H9 (cell line): Measurements from ENCODE around the gene VASN. TPM values are rescaled to one million over a fixed set of nuclear protein-coding genes. Genes with fewer than 3 reads are reported as not detected.
A peak's percentile ranks its signal among the peaks of the same experiment; 100 is the strongest.

ENCODE experiments used
- DNase-seq: peaks from one replicate; pipeline ENCODE4 v3.0.0-alpha.2; 2017
- H2AFZ ChIP-seq: one replicate; pipeline ENCODE4 v1.6.1; 2013; ENCODE audit warnings: mild to moderate bottlenecking, low read length, control low read depth, moderate library complexity
- H2AK5ac ChIP-seq: 2 replicates; pipeline ENCODE4 v1.6.1; 2013; ENCODE audit warnings: low read length, control low read depth, mixed read lengths; ENCODE audit not compliant: insufficient read length
- H2BK120ac ChIP-seq: one replicate; pipeline ENCODE4 v1.6.1; 2013; ENCODE audit warnings: low read depth, mild to moderate bottlenecking, low read length, control low read depth, inconsistent platforms; ENCODE audit not compliant: poor library complexity, severe bottlenecking
- H2BK12ac ChIP-seq: 2 replicates; pipeline ENCODE4 v1.6.1; 2013; ENCODE audit warnings: low read length, control low read depth, mixed read lengths, low read depth; ENCODE audit not compliant: insufficient read length
- H2BK15ac ChIP-seq: 2 replicates; pipeline ENCODE4 v1.6.1; 2013; ENCODE audit warnings: low read depth, low read length, control low read depth
- H2BK20ac ChIP-seq: one replicate; pipeline ENCODE4 v1.6.1; 2013; ENCODE audit warnings: low read depth, mild to moderate bottlenecking, low read length, control low read depth, inconsistent platforms; ENCODE audit not compliant: poor library complexity, severe bottlenecking
- H2BK5ac ChIP-seq: 2 replicates; pipeline ENCODE4 v1.6.1; 2013; ENCODE audit warnings: low read length, control low read depth, mixed read lengths; ENCODE audit not compliant: insufficient read length
- H3K14ac ChIP-seq: 2 replicates; pipeline ENCODE4 v1.6.1; 2013; ENCODE audit warnings: low read length, control low read depth; ENCODE audit not compliant: insufficient read depth
- H3K18ac ChIP-seq: 2 replicates; pipeline ENCODE4 v1.6.1; 2013; ENCODE audit warnings: low read depth, mild to moderate bottlenecking, mixed read lengths, low read length, control low read depth; ENCODE audit not compliant: insufficient read length
- H3K23ac ChIP-seq: 2 replicates; pipeline ENCODE4 v1.6.1; 2013; ENCODE audit warnings: low read length, control low read depth, mixed read lengths, low read depth; ENCODE audit not compliant: insufficient read length
- H3K23me2 ChIP-seq: 2 replicates; pipeline ENCODE4 v1.6.1; 2013; ENCODE audit warnings: low read depth, mild to moderate bottlenecking, mixed read lengths, low read length, control low read depth; ENCODE audit not compliant: insufficient read length, poor library complexity, severe bottlenecking
- H3K27ac ChIP-seq: 2 replicates; pipeline ENCODE4 v1.5.1; 2013; ENCODE audit warnings: low read length, control low read depth, mixed read lengths, low read depth; ENCODE audit not compliant: insufficient read length
- H3K27me3 ChIP-seq: 2 replicates; pipeline ENCODE4 v1.6.1; 2013; ENCODE audit warnings: low read length, control low read depth, inconsistent platforms; ENCODE audit not compliant: insufficient read depth
- H3K4ac ChIP-seq: 2 replicates; pipeline ENCODE4 v1.6.1; 2013; ENCODE audit warnings: low read depth, mild to moderate bottlenecking, control low read depth, inconsistent platforms, low read length, moderate library complexity
- H3K4me1 ChIP-seq: 2 replicates; pipeline ENCODE4 v1.6.1; 2013; ENCODE audit warnings: low read length, control low read depth, inconsistent platforms; ENCODE audit not compliant: insufficient read depth
- H3K4me2 ChIP-seq: 2 replicates; pipeline ENCODE4 v1.6.1; 2013; ENCODE audit warnings: low read length, control low read depth, mixed read lengths; ENCODE audit not compliant: insufficient read length, insufficient read depth
- H3K56ac ChIP-seq: 2 replicates; pipeline ENCODE4 v1.6.1; 2013; ENCODE audit warnings: low read depth, mild to moderate bottlenecking, mixed read lengths, low read length, control low read depth; ENCODE audit not compliant: insufficient read length
- H3K79me1 ChIP-seq: 2 replicates; pipeline ENCODE4 v1.6.1; 2013; ENCODE audit warnings: low read depth, mild to moderate bottlenecking, moderate library complexity, low read length, control low read depth, inconsistent platforms; ENCODE audit not compliant: insufficient read depth, poor library complexity, severe bottlenecking
- H3K79me2 ChIP-seq: 2 replicates; pipeline ENCODE4 v1.6.1; 2013; ENCODE audit warnings: low read length, control low read depth, inconsistent platforms; ENCODE audit not compliant: insufficient read depth
- H3K9ac ChIP-seq: 2 replicates; pipeline ENCODE4 v1.6.1; 2013; ENCODE audit warnings: low read length, control low read depth, mixed read lengths; ENCODE audit not compliant: insufficient read length; ENCODE audit errors: extremely low read depth
- H3K9me3 ChIP-seq: one replicate; pipeline ENCODE4 v1.6.1; 2013; ENCODE audit warnings: low read depth, low read length, inconsistent platforms; ENCODE audit not compliant: control insufficient read depth
- H3T11ph ChIP-seq: one replicate; pipeline ENCODE4 v1.6.1; 2013; ENCODE audit warnings: mild to moderate bottlenecking, low read length, control low read depth, inconsistent platforms
- H4K20me1 ChIP-seq: one replicate; pipeline ENCODE4 v1.6.1; 2013; ENCODE audit not compliant: control insufficient read depth, insufficient read length, insufficient read depth
- H4K5ac ChIP-seq: 2 replicates; pipeline ENCODE4 v1.6.1; 2013; ENCODE audit warnings: low read depth, mild to moderate bottlenecking, mixed read lengths, low read length, control low read depth; ENCODE audit not compliant: insufficient read length
- H4K8ac ChIP-seq: replicated peaks from 2 replicates; pipeline ENCODE4 v1.6.1; 2013; ENCODE audit warnings: low read length, control low read depth, mixed read lengths, low read depth; ENCODE audit not compliant: insufficient read length
- H4K91ac ChIP-seq: 2 replicates; pipeline ENCODE4 v1.6.1; 2013; ENCODE audit warnings: low read depth, mild to moderate bottlenecking, moderate library complexity, mixed read lengths, low read length, control low read depth; ENCODE audit not compliant: insufficient read length
- H3K27ac Mint-ChIP-seq, 3 experiments: 2 replicates in 2 of 3; 3 replicates in 1 of 3; pipeline ENCODE4 v1.8.0; 2020 to 2021; ENCODE audit warnings: mixed read lengths in 3 of 3, mild to moderate bottlenecking in 1 of 3, moderate library complexity in 1 of 3
- H3K27me3 Mint-ChIP-seq: 2 replicates; pipeline ENCODE4 v1.8.0; 2021; ENCODE audit warnings: low read depth, mild to moderate bottlenecking, moderate library complexity, mixed read lengths
- H3K36me3 Mint-ChIP-seq, 3 experiments: 2 replicates in 2 of 3; 3 replicates in 1 of 3; pipeline ENCODE4 v1.8.0; 2020 to 2021; ENCODE audit warnings: low read depth in 3 of 3, mixed read lengths in 3 of 3; ENCODE audit not compliant: insufficient read depth in 1 of 3
- H3K4me1 Mint-ChIP-seq, 2 experiments: 2 replicates each; pipeline ENCODE4 v1.8.0; 2020; ENCODE audit warnings: mixed read lengths in 2 of 2
- H3K4me3 Mint-ChIP-seq, 2 experiments: 2 replicates in 1 of 2; 3 replicates in 1 of 2; pipeline ENCODE4 v1.8.0; 2020 to 2021; ENCODE audit warnings: mild to moderate bottlenecking in 2 of 2, mixed read lengths in 2 of 2, moderate library complexity in 1 of 2
- H3K9me3 Mint-ChIP-seq, 2 experiments: 2 replicates in 1 of 2; 3 replicates in 1 of 2; pipeline ENCODE4 v1.8.0; 2020; ENCODE audit warnings: mild to moderate bottlenecking in 2 of 2, mixed read lengths in 2 of 2, moderate library complexity in 1 of 2
- WGBS: extraction: QIAGEN DNeasy Blood & Tissue Kit; methylation state at CpG from one replicate; pipeline ENCODE4 v1.1.7; 2013; ENCODE audit warnings: missing lambda C conversion rate, low lambda C conversion rate, mixed read lengths; ENCODE audit not compliant: insufficient read length; ENCODE audit errors: extremely low coverage; 5-methylcytosine and 5-hydroxymethylcytosine counted together
- total RNA-seq: library from RNA; stranded (reverse); gene quantifications from 2 replicates; pipeline ENCODE4 v1.2.1, GENCODE V29; 2021
- TF ChIP-seq, protein P1 (sequence below): fragments of 200-600 bp; sonication (generic); conservative IDR thresholded peaks from 3 replicates; pipeline ENCODE4 v1.8.0; 2021; ENCODE audit warnings: antibody characterized with exemption, mild to moderate bottlenecking

Gene VASN
- total RNA-seq, 1 experiment from 2014 or later = 11.0 TPM

DNA sequence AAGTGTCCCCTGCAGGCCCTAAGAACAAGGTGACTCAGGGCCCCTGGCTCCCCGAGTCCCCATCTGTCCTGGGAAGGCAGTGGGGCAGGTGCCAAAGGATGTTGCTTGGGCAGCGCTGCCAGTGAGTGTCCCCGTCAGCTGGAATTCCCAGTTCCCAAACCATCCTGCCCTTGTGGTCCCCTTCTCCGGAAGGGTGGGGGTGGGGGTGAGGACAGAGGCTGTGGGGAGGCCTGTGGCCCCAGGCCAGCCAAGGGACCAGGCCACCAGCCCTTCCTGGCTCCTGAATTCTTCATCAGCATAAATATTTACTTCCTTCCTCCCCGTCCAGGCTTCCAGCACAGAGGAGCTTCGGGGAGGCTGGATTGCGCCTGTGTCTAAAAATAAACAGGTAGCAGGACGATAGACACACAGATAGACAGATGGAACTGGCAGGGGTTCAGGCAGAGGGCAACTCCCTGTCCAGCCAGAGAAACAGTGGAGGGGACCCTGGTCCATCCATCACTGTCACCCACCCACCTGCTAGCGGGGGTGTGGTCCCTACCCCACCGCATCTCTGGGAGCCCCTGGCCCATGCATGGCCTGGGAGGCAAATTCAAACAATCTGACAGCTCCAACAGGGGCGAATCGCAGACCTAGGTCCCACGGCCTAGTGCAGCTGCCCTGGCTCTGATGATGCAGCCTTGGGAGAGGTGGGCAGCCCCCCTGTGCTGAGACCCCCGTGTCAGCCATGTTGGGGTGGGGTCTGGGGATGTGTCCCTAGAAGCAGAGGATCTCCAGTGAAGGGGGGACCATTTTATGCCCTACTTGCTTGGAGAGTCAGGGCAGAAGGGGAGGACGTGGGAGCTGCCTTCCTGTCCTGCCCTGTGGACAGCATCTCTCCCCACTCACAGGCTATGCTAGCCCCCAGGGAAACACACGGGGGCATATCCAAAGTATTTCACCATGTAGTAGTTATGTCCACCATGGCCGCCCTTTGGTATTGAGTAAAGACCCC is 42.6 kb upstream of the VASN start:
- peaks cover 3% of the 10 kb centered on the region; the same call in 1 of the 2 replicates for H3K4me1 ChIP-seq
- H3K4me2 ChIP-seq = no peak overlapping the region
- no CpG with 5 or more reads among the region's 17 CpGs for WGBS
- no peaks in the 10 kb centered on the region for H3K27me3 ChIP-seq
- H3K27ac ChIP-seq = no peak overlapping the region
- H2AFZ ChIP-seq = no peak overlapping the region
- no peak for DNase-seq
- H2BK20ac ChIP-seq = no peak overlapping the region
- H3K79me1 ChIP-seq = no peaks in the 10 kb centered on the region
- no peak overlapping the region for H4K8ac ChIP-seq
- no peak overlapping the region for H3K56ac ChIP-seq
- no peak overlapping the region; a peak in 1 of 7 replicates for H3K27ac Mint-ChIP-seq
- no peak overlapping the region for H4K5ac ChIP-seq
- H3K14ac ChIP-seq = peak overlapping the region; percentile 82; the same call in 1 of the 2 replicates
- no peak overlapping the region for H2BK5ac ChIP-seq
- no peak overlapping the region for H2BK15ac ChIP-seq
- no peaks in the 10 kb centered on the region for H4K20me1 ChIP-seq
- no peak overlapping the region for H4K91ac ChIP-seq
- no peak overlapping the region for H3K9ac ChIP-seq
- peaks cover 0 to 4% (median 0%) of the 10 kb centered on the region in 3 experiments; a peak in 1 of 7 replicates for H3K36me3 Mint-ChIP-seq
- no peaks in the 10 kb centered on the region for H3K27me3 Mint-ChIP-seq
- H3K23ac ChIP-seq = no peak overlapping the region
- no peak overlapping the region for H3K18ac ChIP-seq
- no peak overlapping the region for H2BK120ac ChIP-seq
- no peak overlapping the region for H2AK5ac ChIP-seq
- TF ChIP-seq, protein P1, sequence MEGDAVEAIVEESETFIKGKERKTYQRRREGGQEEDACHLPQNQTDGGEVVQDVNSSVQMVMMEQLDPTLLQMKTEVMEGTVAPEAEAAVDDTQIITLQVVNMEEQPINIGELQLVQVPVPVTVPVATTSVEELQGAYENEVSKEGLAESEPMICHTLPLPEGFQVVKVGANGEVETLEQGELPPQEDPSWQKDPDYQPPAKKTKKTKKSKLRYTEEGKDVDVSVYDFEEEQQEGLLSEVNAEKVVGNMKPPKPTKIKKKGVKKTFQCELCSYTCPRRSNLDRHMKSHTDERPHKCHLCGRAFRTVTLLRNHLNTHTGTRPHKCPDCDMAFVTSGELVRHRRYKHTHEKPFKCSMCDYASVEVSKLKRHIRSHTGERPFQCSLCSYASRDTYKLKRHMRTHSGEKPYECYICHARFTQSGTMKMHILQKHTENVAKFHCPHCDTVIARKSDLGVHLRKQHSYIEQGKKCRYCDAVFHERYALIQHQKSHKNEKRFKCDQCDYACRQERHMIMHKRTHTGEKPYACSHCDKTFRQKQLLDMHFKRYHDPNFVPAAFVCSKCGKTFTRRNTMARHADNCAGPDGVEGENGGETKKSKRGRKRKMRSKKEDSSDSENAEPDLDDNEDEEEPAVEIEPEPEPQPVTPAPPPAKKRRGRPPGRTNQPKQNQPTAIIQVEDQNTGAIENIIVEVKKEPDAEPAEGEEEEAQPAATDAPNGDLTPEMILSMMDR = no peak
- peak overlapping the region; percentile 46 to 62; a peak in 1 of 5 replicates for H3K4me3 Mint-ChIP-seq
- H3K9me3 ChIP-seq = no peaks in the 10 kb centered on the region
- no peak overlapping the region for H2BK12ac ChIP-seq
- H3K79me2 ChIP-seq = peaks cover 1% of the 10 kb centered on the region; the same call in 1 of the 2 replicates
- no peak overlapping the region for H3K4ac ChIP-seq
- H3K23me2 ChIP-seq = peaks cover 4% of the 10 kb centered on the region
- peaks cover 9 to 14% of the 10 kb centered on the region in 2 experiments for H3K4me1 Mint-ChIP-seq
- no peaks in the 10 kb centered on the region for H3K9me3 Mint-ChIP-seq
- H3T11ph ChIP-seq = no peak overlapping the region
